Transverse colon (tissue), 4 donors: Measurements from ENCODE around the gene MCF2L2.

Experiments
- CTCF ChIP-seq, 5 experiments: fragments of 200-600 bp in 3 of 5; fragments of 450-650 bp in 2 of 5; sonication (generic) in 3 of 5; IDR thresholded peaks; 1 replicate in 2 of 5; 2 replicates in 3 of 5; pipeline ENCODE4 v1.5.1; 2016 to 2017; ENCODE audit warnings: antibody characterized with exemption in 5 of 5, inconsistent platforms in 3 of 5, mild to moderate bottlenecking in 2 of 5, moderate library complexity in 1 of 5
- EP300 ChIP-seq: sonication (generic); formaldehyde crosslinking; IDR thresholded peaks from one replicate; pipeline ENCODE4 v1.6.1; 2017; ENCODE audit warnings: antibody characterized with exemption, low read depth
- POLR2A ChIP-seq: fragments of 450-650 bp; IDR thresholded peaks from one replicate; pipeline ENCODE4 v1.6.1; 2016; ENCODE audit warnings: antibody characterized with exemption, mild to moderate bottlenecking, moderate library complexity
- POLR2AphosphoS5 ChIP-seq, 3 donors: sonication (generic); formaldehyde crosslinking; IDR thresholded peaks; one replicate each; pipeline ENCODE4 v1.6.1; 2016; ENCODE audit warnings: antibody characterized with exemption in 3 of 3

GRCh38 chr3:183296944-183297343 lies 131.5 kb downstream of the MCF2L2 start:
- TF ChIP-seq CTCF (IDR thresholded peaks at IDR 0.05) (no peak), EP300 (no peak), POLR2A (no peak), POLR2AphosphoS5 (IDR thresholded peaks at IDR 0.05) (no peak)
